Esophagus muscularis mucosa (tissue), 4 donors: ENCODE measurements around the gene ARNT2. TPM values are rescaled to one million over a fixed set of nuclear protein-coding genes. Genes with fewer than 3 reads are reported as not detected.

Source experiments
- DNase-seq: peaks from one replicate; pipeline ENCODE4 v3.0.0-alpha.2; 2017; ENCODE audit errors: extremely low spot score
- H3K27ac ChIP-seq, 4 donors: fragments of 200-600 bp; sonication (generic); replicated peaks in 1 of 4; 1 replicate in 3 of 4; 2 replicates in 1 of 4; pipeline ENCODE4 v1.5.1; 2016 to 2019; ENCODE audit warnings: mild to moderate bottlenecking in 1 of 4
- H3K27me3 ChIP-seq, 4 donors: fragments of 200-600 bp; sonication (generic); one replicate each; pipeline versions ENCODE4 v1.5.1 to v1.6.0; 2016 to 2019
- H3K36me3 ChIP-seq, 4 donors: fragments of 200-600 bp; sonication (generic); one replicate each; pipeline ENCODE4 v1.5.1; 2016 to 2019
- H3K4me1 ChIP-seq, 4 donors: fragments of 200-600 bp; sonication (generic); one replicate each; pipeline ENCODE4 v1.5.1; 2016 to 2019
- H3K4me3 ChIP-seq, 4 donors: fragments of 200-600 bp; sonication (generic); 1 replicate in 2 of 4; 2 replicates in 2 of 4; pipeline ENCODE4 v1.5.1; 2016 to 2019; ENCODE audit warnings: mild to moderate bottlenecking in 4 of 4, moderate library complexity in 1 of 4
- H3K9me3 ChIP-seq, 4 donors: fragments of 200-600 bp; sonication (generic); 1 replicate in 3 of 4; 2 replicates in 1 of 4; pipeline ENCODE4 v1.5.1; 2016 to 2019
- CTCF ChIP-seq, 3 experiments: fragments of 200-600 bp in 2 of 3; fragments of 450-650 bp in 1 of 3; sonication (generic) in 2 of 3; IDR thresholded peaks; one replicate each; pipeline ENCODE4 v1.5.1; 2017 to 2019; ENCODE audit warnings: antibody characterized with exemption in 3 of 3, mild to moderate bottlenecking in 2 of 3, moderate library complexity in 1 of 3
- EP300 ChIP-seq: sonication (generic); formaldehyde crosslinking; IDR thresholded peaks from one replicate; pipeline ENCODE4 v1.6.1; 2017; ENCODE audit warnings: antibody characterized with exemption
- POLR2A ChIP-seq: fragments of 450-650 bp; IDR thresholded peaks from one replicate; pipeline ENCODE4 v1.6.1; 2017; ENCODE audit warnings: antibody characterized with exemption, moderate library complexity, mild to moderate bottlenecking, low read depth
- POLR2AphosphoS5 ChIP-seq, 2 donors: sonication (generic); formaldehyde crosslinking; IDR thresholded peaks; one replicate each; pipeline ENCODE4 v1.6.1; 2017; ENCODE audit warnings: antibody characterized with exemption in 2 of 2
- WGBS: methylation state at CpG from one replicate; pipeline ENCODE4 v1.1.5; 2018; 5-methylcytosine and 5-hydroxymethylcytosine counted together
- intact Hi-C: fragments of 100-400 bp; cut with DNase I; formaldehyde crosslinking; loops from one replicate; pipeline ENCODE4 v1.15.1; 2023
- total RNA-seq, 4 donors: library from RNA; depleted of rRNA; stranded (reverse); fragments of >200 nt; gene quantifications; one replicate each; pipeline versions ENCODE4 v1.1.0 to v1.2.1, GENCODE V29; 2016

Gene ARNT2
- total RNA-seq, 4 donors from 2014 or later: 5.4 to 14.6 (median 8.2) TPM

- WGBS: 74% methylated on average over 6 of the region's 8 CpGs
- Histone ChIP-seq H3K9me3 (no peaks in the 10 kb centered on the region), H3K4me1 (peaks cover 0 to 7% (median 0%) of the 10 kb centered on the region in 4 donors), H3K27ac (no peak overlapping the region), H3K36me3 (peaks cover 0 to 23% (median 10%) of the 10 kb centered on the region in 4 donors), H3K4me3 (no peak overlapping the region), H3K27me3 (no peaks in the 10 kb centered on the region)
- DNase-seq: no peak
- intact Hi-C loops: no loop called here
- no peak for TF ChIP-seq CTCF (IDR thresholded peaks at IDR 0.05)
- no peak for TF ChIP-seq POLR2AphosphoS5 (IDR thresholded peaks at IDR 0.05)
- no peak for TF ChIP-seq POLR2A
- TF ChIP-seq EP300: no peak
Measured at GRCh38 chr15:80559320-80559693, 155.1 kb downstream of the ARNT2 start.

- intact Hi-C loops: no loop called here
- DNase-seq: peak; percentile 88
Measured at GRCh38 chr15:80559761-80560160, 155.6 kb downstream of the ARNT2 start.

GRCh38 chr15:80560601-80561400 is 156.6 kb downstream of the ARNT2 start:
- DNase-seq: peak; percentile 88
- TF ChIP-seq POLR2AphosphoS5 (IDR thresholded peaks at IDR 0.05) (no peak), POLR2A (no peak), CTCF (IDR thresholded peaks at IDR 0.05) (no peak), EP300 (no peak)
- Histone ChIP-seq H3K36me3 (peaks cover 0 to 16% (median 7%) of the 10 kb centered on the region in 4 donors), H3K4me3 (no peak overlapping the region), H3K9me3 (no peaks in the 10 kb centered on the region), H3K4me1 (peaks cover 0 to 7% (median 0%) of the 10 kb centered on the region in 4 donors), H3K27me3 (no peaks in the 10 kb centered on the region), H3K27ac (no peak overlapping the region)
- WGBS: 66% methylated on average over 5 of the region's 10 CpGs
- intact Hi-C loops: no loop called here

More at GRCh38 chr15:80559761-80560160, 155.6 kb downstream of the ARNT2 start:
- Histone ChIP-seq H3K36me3 (peaks cover 0 to 24% (median 10%) of the 10 kb centered on the region in 4 donors), H3K9me3 (no peaks in the 10 kb centered on the region), H3K27me3 (no peaks in the 10 kb centered on the region), H3K4me3 (no peak overlapping the region), H3K4me1 (peaks cover 0 to 7% (median 0%) of the 10 kb centered on the region in 4 donors), H3K27ac (no peak overlapping the region)
- no peak for TF ChIP-seq CTCF (IDR thresholded peaks at IDR 0.05)
- no peak for TF ChIP-seq EP300
- TF ChIP-seq POLR2AphosphoS5 (IDR thresholded peaks at IDR 0.05): no peak
- TF ChIP-seq POLR2A: no peak
- 82% methylated on average over 6 of the region's 6 CpGs for WGBS

GRCh38 chr15:80561500-80561899 is 157.3 kb downstream of the ARNT2 start:
- peaks cover 0 to 7% (median 0%) of the 10 kb centered on the region in 4 donors for H3K4me1 ChIP-seq
- no peak overlapping the region for H3K27ac ChIP-seq
- peaks cover 0 to 21% (median 7%) of the 10 kb centered on the region in 4 donors for H3K36me3 ChIP-seq
- DNase-seq: no peak
- no peak for TF ChIP-seq EP300
- TF ChIP-seq POLR2A: no peak
- TF ChIP-seq CTCF (IDR thresholded peaks at IDR 0.05): no peak
- TF ChIP-seq POLR2AphosphoS5 (IDR thresholded peaks at IDR 0.05): no peak
- intact Hi-C loops: no loop called here
- H3K9me3 ChIP-seq: no peaks in the 10 kb centered on the region
- 60% methylated on average over 1 of the region's 1 CpG for WGBS
- no peaks in the 10 kb centered on the region for H3K27me3 ChIP-seq
- H3K4me3 ChIP-seq: no peak overlapping the region
